Measurements from ENCODE around the gene RASL12. TPM values are rescaled to one million over a fixed set of nuclear protein-coding genes. Genes with fewer than 3 reads are reported as not detected.

Gene RASL12
- total and polyA plus RNA-seq, 7 donors = 1.8 to 102 (median 29.1) TPM

DNA sequence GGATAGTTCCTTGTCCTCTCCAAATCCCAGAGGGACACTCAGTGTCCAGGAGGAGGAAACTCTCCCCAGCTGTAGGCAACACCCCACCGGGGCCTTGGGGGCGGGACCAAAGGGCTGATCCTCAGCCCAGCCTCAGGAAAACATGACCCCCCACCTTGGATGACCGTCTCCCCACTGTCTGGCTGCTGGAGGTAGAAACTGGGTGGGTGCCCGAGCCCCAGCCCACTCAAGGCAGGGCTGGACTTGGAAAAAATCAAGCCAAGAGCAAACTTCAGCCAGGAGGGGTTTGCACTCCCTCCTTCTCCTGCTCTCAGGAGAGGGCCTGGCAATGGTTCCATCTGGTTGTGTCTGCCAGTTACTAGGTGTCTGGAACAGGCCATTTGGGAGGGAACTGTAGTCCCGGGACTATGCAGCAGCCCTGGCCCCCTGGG is 3.6 kb upstream of the RASL12 start:
- DNase-seq = peak; percentile 93
- no peaks in the 10 kb centered on the region for H3K36me3 ChIP-seq
- no peak overlapping the region for H3K4me3 ChIP-seq
- H3K27ac ChIP-seq = peak overlapping the region; percentile 83 to 96 (median 94)
- no peaks in the 10 kb centered on the region for H3K9me3 ChIP-seq
- TF ChIP-seq POLR2A (IDR thresholded peaks at IDR 0.05) (no peak), POLR2AphosphoS5 (IDR thresholded peaks at IDR 0.05) (peak in 2 of 4 donors; percentile 9 to 31), EP300 (IDR thresholded peaks at IDR 0.05) (no peak)
- TF ChIP-seq, protein P1, sequence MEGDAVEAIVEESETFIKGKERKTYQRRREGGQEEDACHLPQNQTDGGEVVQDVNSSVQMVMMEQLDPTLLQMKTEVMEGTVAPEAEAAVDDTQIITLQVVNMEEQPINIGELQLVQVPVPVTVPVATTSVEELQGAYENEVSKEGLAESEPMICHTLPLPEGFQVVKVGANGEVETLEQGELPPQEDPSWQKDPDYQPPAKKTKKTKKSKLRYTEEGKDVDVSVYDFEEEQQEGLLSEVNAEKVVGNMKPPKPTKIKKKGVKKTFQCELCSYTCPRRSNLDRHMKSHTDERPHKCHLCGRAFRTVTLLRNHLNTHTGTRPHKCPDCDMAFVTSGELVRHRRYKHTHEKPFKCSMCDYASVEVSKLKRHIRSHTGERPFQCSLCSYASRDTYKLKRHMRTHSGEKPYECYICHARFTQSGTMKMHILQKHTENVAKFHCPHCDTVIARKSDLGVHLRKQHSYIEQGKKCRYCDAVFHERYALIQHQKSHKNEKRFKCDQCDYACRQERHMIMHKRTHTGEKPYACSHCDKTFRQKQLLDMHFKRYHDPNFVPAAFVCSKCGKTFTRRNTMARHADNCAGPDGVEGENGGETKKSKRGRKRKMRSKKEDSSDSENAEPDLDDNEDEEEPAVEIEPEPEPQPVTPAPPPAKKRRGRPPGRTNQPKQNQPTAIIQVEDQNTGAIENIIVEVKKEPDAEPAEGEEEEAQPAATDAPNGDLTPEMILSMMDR (IDR thresholded peaks at IDR 0.05) = no peak
- intact Hi-C loops (cut with DNase I) = no loop called here
- peaks cover 0 to 4% (median 0%) of the 10 kb centered on the region in 3 donors for H3K27me3 ChIP-seq
- peaks cover 0 to 63% (median 52%) of the 10 kb centered on the region in 4 donors for H3K4me1 ChIP-seq
- WGBS, 2 donors = 69 to 71% methylated on average over 5 of the region's 5 CpGs

DNA sequence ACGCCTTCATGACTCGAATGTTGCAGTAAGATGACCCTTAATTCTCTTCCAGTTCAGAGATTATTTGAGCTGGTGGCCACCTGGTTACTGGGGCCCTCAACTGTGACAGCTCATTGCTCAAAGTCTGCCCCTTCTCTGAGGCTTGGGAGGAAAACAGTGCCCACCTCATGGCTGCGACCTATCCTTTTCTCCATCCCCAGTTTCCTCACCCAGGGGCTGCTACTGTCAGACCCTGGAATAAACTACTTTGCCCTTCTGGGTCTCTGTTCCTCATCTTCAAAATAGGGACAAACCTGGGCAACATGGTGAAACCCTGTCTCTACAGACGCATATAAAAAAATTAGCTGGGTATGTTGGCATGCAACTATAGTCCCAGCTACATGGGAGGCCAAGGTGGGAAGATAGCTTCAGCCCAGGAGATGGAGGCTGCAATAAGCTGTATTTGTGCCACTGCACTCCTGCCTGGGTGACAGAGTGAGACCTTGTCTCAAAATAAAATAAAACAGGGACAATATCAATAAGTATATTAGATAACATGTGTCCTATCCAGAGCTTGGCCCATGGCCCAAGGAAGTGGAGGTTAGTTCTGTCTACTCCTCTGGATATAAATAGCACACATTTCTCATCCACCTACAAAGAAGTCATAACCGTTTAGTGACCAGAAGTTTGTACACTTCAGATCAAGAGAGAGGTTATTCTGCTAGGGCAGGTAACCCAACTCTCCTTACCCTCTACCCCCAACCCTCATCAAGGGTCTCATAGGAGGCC is 2.2 kb upstream of the RASL12 start:
- TF ChIP-seq POLR2A (IDR thresholded peaks at IDR 0.05) (no peak), EP300 (IDR thresholded peaks at IDR 0.05) (no peak)
- Histone ChIP-seq H3K4me1 (peaks cover 0 to 75% (median 60%) of the 10 kb centered on the region in 4 donors), H3K27ac (peak overlapping the region; percentile 83 to 96 (median 94)), H3K36me3 (no peaks in the 10 kb centered on the region), H3K27me3 (peaks cover 0 to 4% (median 0%) of the 10 kb centered on the region in 3 donors), H3K9me3 (no peaks in the 10 kb centered on the region), H3K4me3 (no peak overlapping the region)
- 81 to 84% methylated on average over 5 of the region's 5 CpGs for WGBS, 2 donors
- DNase-seq = no peak
- intact Hi-C loops (cut with DNase I) = no loop called here

DNA sequence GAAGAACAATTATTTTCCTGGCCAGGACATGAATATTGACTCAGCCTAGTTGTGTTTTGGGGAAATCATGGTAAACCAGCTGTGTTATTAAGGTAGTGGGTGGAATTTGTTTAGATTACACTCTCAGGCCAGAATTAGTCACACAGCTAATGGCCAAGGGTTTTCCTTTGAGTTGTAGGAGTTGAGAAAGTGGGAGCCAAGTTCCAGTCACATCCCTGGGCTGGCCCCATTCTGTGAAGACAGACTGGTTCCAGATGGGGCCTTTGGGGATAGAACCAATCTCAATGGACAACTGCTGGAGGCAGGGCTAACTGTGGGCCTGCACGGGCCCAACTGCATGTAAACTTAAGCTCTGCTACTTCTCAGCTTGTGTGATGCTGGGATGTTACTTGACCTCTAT is 1.4 kb upstream of the RASL12 start:
- peak; percentile 94 for DNase-seq
- Histone ChIP-seq H3K27ac (peak overlapping the region; percentile 83 to 96 (median 94)), H3K9me3 (no peaks in the 10 kb centered on the region), H3K4me3 (no peak overlapping the region), H3K27me3 (peaks cover 0 to 4% (median 0%) of the 10 kb centered on the region in 3 donors), H3K4me1 (peaks cover 0 to 83% (median 64%) of the 10 kb centered on the region in 4 donors), H3K36me3 (no peaks in the 10 kb centered on the region)
- TF ChIP-seq POLR2AphosphoS5 (IDR thresholded peaks at IDR 0.05) (peak in 3 of 4 donors; percentile 58 to 63 (median 62)), POLR2A (IDR thresholded peaks at IDR 0.05) (no peak)
- intact Hi-C loops (cut with DNase I) = no loop called here
- WGBS, 2 donors = 67 to 75% methylated on average over 1 of the region's 1 CpG

DNA sequence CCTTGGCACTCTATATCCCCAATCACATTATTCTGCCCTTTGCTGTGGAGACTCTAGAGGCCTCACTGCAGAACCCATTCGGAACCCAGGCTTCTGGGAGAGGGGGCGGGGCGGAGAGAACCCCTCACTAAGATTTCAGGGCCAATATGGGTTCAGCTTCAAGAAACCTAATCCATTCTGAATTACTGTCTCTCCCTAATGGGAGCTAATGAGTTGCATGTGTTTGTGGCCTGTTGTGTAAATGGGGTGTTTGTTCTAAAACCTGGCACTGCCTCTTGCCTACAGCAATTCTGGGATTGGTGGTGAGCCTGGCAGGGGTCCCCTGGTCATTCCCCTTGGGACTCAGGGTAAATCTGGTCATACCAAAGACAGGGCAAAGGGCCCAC is 605 bp upstream of the RASL12 start:
- peaks cover 0 to 90% (median 70%) of the 10 kb centered on the region in 4 donors for H3K4me1 ChIP-seq
- TF ChIP-seq POLR2A (IDR thresholded peaks at IDR 0.05) (no peak), EP300 (IDR thresholded peaks at IDR 0.05) (no peak), POLR2AphosphoS5 (IDR thresholded peaks at IDR 0.05) (no peak)
- TF ChIP-seq, protein P1 (IDR thresholded peaks at IDR 0.05) = no peak
- 85 to 90% methylated on average over 3 of the region's 3 CpGs for WGBS, 2 donors
- no peaks in the 10 kb centered on the region for H3K36me3 ChIP-seq
- H3K27me3 ChIP-seq = peaks cover 0 to 4% (median 0%) of the 10 kb centered on the region in 3 donors
- peak overlapping the region in 3 of 4 donors; percentile 57 to 83 (median 79) for H3K4me3 ChIP-seq
- no peaks in the 10 kb centered on the region for H3K9me3 ChIP-seq
- H3K27ac ChIP-seq = peak overlapping the region; percentile 83 to 96 (median 94)
- intact Hi-C loops (cut with DNase I) = no loop called here
- no peak for DNase-seq

DNA sequence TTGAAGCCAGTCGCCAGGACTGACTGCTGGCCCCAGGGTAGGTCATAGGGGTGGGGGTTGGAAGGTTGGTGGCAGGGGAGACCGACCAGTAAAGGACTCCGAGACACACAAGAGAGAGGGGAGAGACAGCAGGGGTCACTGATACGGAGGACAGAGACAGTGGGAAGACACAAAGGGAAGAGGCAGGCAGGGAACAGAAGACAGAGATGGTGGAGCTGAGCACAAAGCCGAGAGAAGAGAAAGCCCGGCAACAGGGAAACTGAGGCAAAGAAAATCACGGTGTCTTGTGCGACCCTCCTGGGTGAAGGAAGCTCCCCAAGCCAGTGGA is 510 bp downstream of the RASL12 start:
- Histone ChIP-seq H3K4me3 (peak overlapping the region; percentile 57 to 83 (median 72)), H3K27ac (peak overlapping the region; percentile 83 to 96 (median 94)), H3K4me1 (peaks cover 0 to 98% (median 76%) of the 10 kb centered on the region in 4 donors), H3K36me3 (no peaks in the 10 kb centered on the region), H3K27me3 (peaks cover 0 to 4% (median 0%) of the 10 kb centered on the region in 3 donors), H3K9me3 (no peaks in the 10 kb centered on the region)
- TF ChIP-seq, protein P1 (IDR thresholded peaks at IDR 0.05) = no peak
- no peak for TF ChIP-seq POLR2AphosphoS5 (IDR thresholded peaks at IDR 0.05)
- no peak for TF ChIP-seq POLR2A (IDR thresholded peaks at IDR 0.05)
- no peak for TF ChIP-seq EP300 (IDR thresholded peaks at IDR 0.05)
- DNase-seq = no peak
- intact Hi-C loops (cut with DNase I) = no loop called here
- WGBS, 2 donors = 33 to 44% methylated on average over 8 of the region's 8 CpGs

All from sigmoid colon (tissue), 7 donors.